AG09319 (cell line): ENCODE results near the gene CTSF.

ENCODE experiments used
- DNase-seq: peaks from one replicate; pipeline ENCODE4 v3.0.0-alpha.2; 2010; ENCODE audit warnings: low read depth; ENCODE audit errors: extremely low read depth
- TF ChIP-seq, protein P1 (sequence below): IDR thresholded peaks from 2 replicates; pipeline ENCODE4 v1.5.1; 2011; ENCODE audit warnings: low read depth, mild to moderate bottlenecking, inconsistent platforms, low read length, moderate library complexity

CTSF gene

DNA sequence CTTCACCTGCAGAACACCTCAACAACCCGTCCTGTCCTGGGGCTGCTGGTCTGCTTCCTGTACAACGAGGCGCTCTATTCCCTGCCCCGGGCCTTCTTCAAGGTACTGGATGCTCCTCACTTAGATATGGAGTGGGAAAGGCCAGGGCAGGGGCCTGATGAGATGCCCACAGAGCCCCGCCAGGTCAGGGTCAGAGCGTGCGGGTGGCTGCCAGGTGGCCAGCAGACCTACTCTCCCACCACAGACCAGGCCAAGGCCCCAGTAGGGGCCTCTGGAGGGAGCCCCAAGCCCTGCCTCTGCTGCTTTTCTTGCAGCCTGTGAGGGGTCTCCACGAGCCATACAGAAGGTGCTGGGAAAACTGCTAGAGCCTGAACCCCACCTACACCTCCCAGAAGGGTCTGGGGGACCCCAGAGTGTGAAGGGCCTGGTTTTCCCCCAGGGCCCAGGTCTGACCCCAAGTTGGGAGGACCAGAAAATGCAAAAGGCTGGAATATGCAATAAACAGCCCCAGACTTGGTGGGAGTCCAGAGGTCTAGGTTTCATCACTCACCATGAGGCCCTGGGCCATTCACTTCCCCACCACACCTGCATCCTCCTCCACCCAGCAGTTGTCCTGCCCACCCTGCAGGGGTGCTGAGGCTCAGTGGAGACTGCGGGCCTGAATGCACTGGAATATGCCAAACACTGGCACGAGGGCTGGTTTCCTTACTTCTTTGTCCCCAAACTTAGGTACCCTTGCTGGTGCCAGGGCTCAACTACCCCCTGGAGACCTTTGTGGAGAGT is 37.3 kb downstream of the CTSF start:
- TF ChIP-seq, protein P1, sequence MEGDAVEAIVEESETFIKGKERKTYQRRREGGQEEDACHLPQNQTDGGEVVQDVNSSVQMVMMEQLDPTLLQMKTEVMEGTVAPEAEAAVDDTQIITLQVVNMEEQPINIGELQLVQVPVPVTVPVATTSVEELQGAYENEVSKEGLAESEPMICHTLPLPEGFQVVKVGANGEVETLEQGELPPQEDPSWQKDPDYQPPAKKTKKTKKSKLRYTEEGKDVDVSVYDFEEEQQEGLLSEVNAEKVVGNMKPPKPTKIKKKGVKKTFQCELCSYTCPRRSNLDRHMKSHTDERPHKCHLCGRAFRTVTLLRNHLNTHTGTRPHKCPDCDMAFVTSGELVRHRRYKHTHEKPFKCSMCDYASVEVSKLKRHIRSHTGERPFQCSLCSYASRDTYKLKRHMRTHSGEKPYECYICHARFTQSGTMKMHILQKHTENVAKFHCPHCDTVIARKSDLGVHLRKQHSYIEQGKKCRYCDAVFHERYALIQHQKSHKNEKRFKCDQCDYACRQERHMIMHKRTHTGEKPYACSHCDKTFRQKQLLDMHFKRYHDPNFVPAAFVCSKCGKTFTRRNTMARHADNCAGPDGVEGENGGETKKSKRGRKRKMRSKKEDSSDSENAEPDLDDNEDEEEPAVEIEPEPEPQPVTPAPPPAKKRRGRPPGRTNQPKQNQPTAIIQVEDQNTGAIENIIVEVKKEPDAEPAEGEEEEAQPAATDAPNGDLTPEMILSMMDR = no peak
- DNase-seq = no peak

DNA sequence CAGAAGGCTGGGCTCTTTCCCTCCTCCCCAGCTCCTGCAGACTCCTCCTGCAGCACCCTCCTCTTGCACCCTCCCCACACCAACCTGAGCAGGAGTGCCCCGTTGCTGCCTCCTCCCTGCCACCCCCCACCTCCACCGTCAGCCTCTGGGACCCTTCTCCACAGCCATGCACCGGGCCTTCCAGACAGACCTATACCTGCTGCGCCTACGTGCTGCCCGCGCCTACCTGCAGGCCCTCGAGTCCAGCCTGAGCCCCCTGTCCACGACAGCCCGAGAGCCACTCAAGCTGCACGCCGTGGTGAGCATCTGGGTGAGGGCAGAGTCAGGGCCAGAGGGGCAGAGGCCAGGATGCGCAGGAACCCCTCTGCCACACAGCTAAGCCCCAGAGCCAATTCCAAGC is 38.8 kb downstream of the CTSF start:
- TF ChIP-seq, protein P1 = no peak
- no peak for DNase-seq

DNA sequence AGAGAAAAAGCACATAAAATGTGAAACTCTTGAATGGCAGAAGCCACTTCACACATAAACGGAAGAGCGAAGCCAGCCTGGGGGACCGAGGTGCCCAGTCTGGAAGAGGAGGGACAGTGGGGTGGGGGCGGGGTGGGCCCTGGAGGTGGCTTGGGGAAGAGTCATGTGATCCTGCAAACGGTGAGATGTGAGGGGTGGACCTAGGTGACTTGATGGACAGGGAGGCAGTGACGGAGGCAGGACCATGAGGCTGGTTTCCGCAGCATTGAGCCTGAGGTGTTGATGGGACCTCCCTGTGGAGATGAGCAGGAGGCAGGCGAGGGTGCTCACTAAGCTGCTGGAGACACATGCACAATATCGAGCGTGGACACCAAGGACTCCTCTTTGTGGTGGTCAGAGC is 39.3 kb downstream of the CTSF start:
- TF ChIP-seq, protein P1 = no peak
- DNase-seq = no peak

DNA sequence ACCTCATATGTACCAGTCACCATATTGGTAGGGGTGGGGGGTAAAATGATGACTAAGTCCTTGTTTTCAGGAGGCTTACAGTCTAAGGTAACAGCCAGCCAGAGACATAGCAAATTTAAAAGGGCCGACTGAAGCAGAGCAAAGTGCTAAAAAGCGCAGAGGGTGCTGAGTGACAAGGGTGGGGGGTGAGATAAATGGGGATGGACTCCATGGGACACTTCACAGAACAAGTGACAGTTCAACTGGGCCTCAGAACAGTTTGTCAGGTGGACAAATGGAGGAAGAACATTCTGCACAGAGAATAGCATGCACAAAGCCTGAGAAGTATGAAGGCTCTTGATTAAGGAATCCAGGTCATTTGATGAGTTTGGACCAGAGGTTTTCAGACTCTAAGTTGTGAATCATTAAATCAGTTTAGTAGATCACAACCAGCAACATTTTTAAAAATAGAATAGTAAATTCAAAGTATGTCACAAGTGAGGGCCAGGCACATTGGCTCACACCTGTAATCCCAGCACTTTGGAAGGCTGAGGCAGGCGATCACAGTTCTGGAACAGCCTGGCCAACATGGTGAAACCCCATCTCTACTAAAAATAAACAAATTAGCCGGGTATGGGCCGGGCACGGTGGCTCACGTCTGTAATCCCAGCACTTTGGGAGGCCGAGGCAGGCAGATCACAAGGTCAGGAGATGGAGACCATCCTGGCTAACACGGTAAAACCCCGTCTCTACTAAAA is 43.9 kb downstream of the CTSF start:
- TF ChIP-seq, protein P1 = no peak

DNA sequence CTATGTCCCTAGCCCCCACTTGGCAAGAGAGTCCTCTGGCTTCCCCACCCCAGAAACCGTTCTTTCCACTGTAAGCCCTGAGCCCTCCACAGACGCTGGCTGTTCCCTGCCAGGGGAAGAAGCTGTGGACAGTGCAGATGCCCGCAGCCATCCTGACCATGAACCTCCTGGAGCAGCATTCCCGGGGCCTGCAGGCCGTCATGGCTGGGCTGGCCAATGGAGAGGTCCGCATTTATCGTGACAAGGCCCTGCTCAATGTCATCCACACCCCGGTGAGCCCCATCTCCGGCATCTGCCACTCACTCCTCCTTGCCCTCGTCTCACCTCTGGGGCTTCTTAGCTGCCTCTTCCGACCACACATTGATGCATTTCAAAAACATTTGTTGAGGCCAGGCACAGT is 44.8 kb downstream of the CTSF start:
- DNase-seq = no peak
- TF ChIP-seq, protein P1 = no peak

More for the DNA sequence above, 43.9 kb downstream of the CTSF start:
- DNase-seq = no peak
